HG03342 (cell line): Measurements from ENCODE around the gene EML6.
A peak's percentile ranks its signal among the peaks of the same experiment; 100 is the strongest.
"Not testable (repeated sequence)": the region's sequence is repeated elsewhere in the genome, so short reads cannot be mapped to it uniquely, and the experiment has no call there.

Experiments used
- ATAC-seq: cut with Tn5 transposase; IDR thresholded peaks from one replicate; pipeline ENCODE4 v1.9.1; 2021; ENCODE audit warnings: mild to moderate bottlenecking, moderate library complexity; ENCODE audit not compliant: unreplicated experiment

The EML6 gene

GRCh38 chr2:54839461-54840255, 116.2 kb downstream of the EML6 start:
- no peak for ATAC-seq

DNA sequence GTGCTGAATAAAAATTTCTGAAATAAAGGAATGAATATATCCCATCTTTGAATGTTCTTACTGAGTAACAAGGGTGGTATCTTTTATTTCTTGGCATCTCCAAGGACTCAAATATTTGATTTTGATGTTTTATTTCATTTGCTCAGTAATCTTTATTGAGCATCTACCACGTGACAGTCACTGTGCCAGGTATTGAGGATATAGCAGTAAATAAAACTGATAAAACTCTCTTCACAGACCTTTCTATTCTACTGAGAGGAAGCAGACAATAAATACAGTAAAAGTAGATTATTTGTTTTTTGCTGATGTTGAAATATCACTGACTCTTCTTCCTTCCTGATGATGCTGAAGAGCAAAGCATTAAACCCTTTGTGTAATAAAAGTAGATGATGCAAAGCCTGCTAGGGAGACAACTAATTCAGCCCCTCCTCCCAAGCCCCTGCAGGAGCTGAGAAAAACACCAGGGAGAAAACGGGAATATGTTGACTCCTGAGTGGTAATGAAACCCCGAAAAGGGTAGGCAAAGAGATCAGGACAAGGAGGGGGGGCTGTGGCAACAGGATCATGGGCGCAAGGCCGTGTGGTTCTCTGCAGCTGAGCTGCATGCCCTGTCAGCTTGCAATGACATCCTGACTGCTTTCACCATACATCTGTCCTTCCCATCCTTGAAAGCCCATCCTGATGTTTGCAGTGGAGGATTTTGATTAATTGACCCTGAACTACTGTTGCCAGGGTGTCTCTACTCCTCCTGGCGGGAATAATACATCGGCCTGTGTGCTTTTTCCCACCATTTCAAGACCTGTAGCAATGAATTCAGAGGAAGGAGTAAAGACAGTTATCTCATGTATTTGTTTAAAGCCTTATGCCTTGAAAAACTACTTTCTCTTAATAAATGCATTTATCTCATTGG, 117.4 kb downstream of the EML6 start:
- no peak for ATAC-seq

GRCh38 chr2:54841500-54841899, 118.0 kb downstream of the EML6 start:
- ATAC-seq, result not testable (repeated sequence)

GRCh38 chr2:54845094-54845493, 121.6 kb downstream of the EML6 start:
- ATAC-seq, result no peak

DNA sequence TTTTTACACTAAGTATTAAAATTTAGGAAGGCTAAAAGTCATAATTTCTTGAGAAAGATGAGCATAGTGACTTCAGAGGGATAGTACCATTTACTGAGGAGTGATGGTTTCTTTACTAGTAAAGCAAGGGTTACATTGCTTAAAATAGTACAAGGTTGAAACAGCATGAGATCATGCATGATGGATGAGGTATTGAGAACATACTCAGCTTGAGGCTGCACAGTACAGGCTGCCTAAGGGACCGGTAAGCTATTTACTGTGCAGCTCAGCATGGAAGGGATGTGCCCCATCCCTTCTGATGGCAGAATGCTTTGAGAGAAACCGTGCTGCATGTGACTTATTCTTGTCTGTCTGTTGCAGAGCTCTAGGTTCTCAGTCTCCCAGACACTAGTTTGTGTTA, 122.1 kb downstream of the EML6 start:
- no peak for ATAC-seq

GRCh38 chr2:54850171-54851122, 127.0 kb downstream of the EML6 start:
- ATAC-seq, result no peak

- no peak for ATAC-seq
Observed at GRCh38 chr2:54853616-54854310, 130.3 kb downstream of the EML6 start.

DNA sequence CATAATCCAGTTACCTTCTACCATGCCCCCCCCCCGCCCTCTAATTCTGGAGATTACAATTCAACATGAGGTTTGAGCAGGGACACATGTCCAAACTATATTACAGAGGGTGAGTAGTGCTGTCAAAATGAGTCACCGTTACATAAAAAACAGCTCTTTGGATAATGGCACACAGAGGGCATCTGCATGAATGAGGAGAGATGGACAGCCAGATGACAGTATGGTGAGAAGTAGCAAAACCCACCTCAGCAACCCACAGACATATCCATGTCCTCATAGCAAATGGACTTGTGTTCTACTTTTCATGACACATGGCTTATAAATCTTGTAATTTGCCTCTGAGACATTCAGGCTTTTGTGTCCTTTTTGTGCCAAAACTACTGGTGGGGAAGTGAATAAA, 132.0 kb downstream of the EML6 start:
- ATAC-seq, result no peak

DNA sequence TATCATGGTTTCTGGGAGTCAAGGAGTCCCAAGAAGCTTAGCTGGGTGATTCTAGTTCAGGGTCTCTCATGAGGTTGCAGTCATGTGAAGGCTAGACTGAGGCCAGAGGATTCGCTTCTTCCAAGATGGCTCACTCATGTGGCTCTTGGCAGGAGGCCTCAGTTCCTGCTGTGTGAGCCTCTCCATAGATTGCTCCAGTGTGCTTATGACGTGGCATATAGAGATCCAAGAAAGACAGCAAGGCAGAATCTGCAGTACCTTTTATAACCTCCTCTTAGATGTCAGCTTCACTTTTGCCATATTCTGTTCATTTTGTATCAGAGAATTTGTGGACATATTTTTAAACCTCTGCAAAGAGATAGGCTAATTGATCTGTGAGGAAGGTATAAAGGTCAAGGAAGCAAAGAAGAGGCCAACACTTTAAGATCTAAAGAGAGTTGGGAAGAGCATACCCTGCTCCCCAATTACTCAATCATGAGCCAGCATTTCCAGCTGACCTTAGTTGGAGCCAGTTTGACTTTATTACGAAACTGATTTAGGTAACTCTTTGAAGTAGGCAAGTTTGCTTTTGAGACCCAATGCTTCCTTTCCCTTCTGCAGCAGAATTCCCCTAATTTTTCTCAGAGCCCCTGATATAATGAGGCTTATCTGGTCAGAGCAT, 134.7 kb downstream of the EML6 start:
- no peak for ATAC-seq

GRCh38 chr2:54859416-54859815, 136.0 kb downstream of the EML6 start:
- ATAC-seq, result no peak

GRCh38 chr2:54859997-54860701, 136.7 kb downstream of the EML6 start:
- no peak for ATAC-seq

- no peak for ATAC-seq
Observed at GRCh38 chr2:54862229-54862628, 138.8 kb downstream of the EML6 start.

GRCh38 chr2:54862742-54863141, 139.3 kb downstream of the EML6 start:
- ATAC-seq, result no peak

DNA sequence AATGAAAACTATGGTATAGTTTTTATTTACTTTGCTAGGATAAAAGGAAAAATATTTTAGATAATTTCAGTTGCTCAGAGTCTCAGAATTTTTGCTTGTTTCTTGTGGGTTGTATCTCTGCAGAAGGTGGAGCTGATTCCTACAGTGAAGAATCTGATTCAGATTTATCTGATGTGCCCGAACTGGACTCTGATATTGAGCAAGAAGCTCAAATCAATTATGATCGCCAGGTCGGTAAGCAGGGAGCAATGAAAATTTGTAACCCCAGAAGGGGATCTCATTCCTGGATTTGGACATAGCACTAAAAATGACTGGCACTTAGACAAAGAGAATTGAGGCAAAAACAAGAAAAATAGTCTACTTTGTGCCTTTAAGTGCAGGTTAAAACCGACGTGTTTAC, 140.2 kb downstream of the EML6 start:
- no peak for ATAC-seq

GRCh38 chr2:54864096-54864495, 140.6 kb downstream of the EML6 start:
- ATAC-seq, result no peak

DNA sequence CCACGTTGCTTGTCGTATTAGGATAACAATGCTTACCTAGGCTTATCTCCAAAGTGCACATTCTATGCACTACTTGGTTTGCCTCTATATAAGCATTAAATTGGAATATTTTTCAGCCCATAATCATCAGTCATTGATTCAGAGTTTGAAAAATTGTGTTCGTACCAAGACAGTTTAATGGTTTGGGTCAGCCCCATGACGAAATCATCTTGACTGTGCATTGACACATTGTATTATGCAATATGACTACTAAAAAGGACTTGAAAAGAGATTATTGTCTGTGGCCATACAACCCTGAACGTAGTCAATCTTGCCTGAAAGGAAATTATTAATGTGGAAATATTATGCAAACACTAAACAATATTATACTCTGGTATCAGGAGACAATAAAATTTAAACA, 141.3 kb downstream of the EML6 start:
- ATAC-seq, result no peak

- no peak for ATAC-seq
Observed at GRCh38 chr2:54866179-54866578, 142.7 kb downstream of the EML6 start.

- peak; percentile 93 for ATAC-seq
Observed at GRCh38 chr2:54866868-54867267, 143.4 kb downstream of the EML6 start.

DNA sequence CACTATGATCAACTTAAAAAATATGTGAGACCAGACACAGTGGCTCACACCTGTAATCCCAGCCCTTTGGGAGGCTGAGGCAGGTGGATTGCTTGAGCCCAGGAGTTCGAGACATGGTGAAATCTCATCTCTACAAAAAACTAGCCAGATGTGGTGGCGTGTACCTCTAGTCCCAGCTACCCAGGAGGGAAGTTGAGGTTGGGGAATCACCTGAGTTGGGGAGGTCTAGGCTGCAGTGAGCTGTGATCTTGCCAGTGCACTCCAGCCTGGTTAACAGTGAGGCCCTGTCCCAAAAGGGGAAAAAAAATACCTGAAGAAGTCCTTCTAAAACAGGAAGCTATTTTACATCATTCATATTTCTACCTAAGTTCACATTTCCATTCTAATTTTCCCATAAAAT, 144.0 kb downstream of the EML6 start:
- peak; percentile 57 for ATAC-seq
